Lung (tissue), 12 donors: ENCODE results near the gene GABRR1. TPM values are rescaled to one million over a fixed set of nuclear protein-coding genes. Genes with fewer than 3 reads are reported as not detected.

Experiments used
- ATAC-seq: fragments of 200-7000 bp; cut with Tn5 transposase; one replicate; pipeline ENCODE4 v1.9.1; 2020; ENCODE audit warnings: moderate number of reproducible peaks; ENCODE audit not compliant: insufficient read depth, low FRiP score
- DNase-seq, 3 donors: peaks; one replicate each; pipeline ENCODE4 v3.0.0-alpha.2; 2013 to 2017
- H3K27ac ChIP-seq, 2 donors: one replicate each; pipeline ENCODE4 v1.5.1; 2013; ENCODE audit warnings: mild to moderate bottlenecking in 2 of 2, moderate library complexity in 2 of 2, control low read depth in 1 of 2, inconsistent platforms in 1 of 2, low read depth in 1 of 2, low read length in 1 of 2
- H3K27me3 ChIP-seq, 3 donors: one replicate each; pipeline ENCODE4 v1.5.1; 2013; ENCODE audit warnings: low read length in 2 of 3; ENCODE audit not compliant: control insufficient read depth in 3 of 3, insufficient read depth in 3 of 3
- H3K36me3 ChIP-seq, 4 donors: one replicate each; pipeline ENCODE4 v1.5.1; 2013; ENCODE audit warnings: low read length in 4 of 4, mild to moderate bottlenecking in 1 of 4, moderate library complexity in 1 of 4; ENCODE audit not compliant: control insufficient read depth in 4 of 4, insufficient read depth in 4 of 4
- H3K4me1 ChIP-seq, 5 donors: one replicate each; pipeline ENCODE4 v1.5.1; 2013; ENCODE audit warnings: low read length in 5 of 5, mild to moderate bottlenecking in 2 of 5, moderate library complexity in 1 of 5; ENCODE audit not compliant: control insufficient read depth in 5 of 5, insufficient read depth in 5 of 5
- H3K4me3 ChIP-seq: one replicate; pipeline ENCODE4 v1.5.1; 2013; ENCODE audit warnings: mild to moderate bottlenecking, control low read depth, moderate library complexity
- H3K9ac ChIP-seq, 2 donors: one replicate each; pipeline ENCODE4 v1.5.1; 2013; ENCODE audit warnings: low read length in 2 of 2, control low read depth in 1 of 2; ENCODE audit not compliant: insufficient read depth in 1 of 2
- H3K9me3 ChIP-seq, 4 donors: one replicate each; pipeline ENCODE4 v1.5.1; 2013; ENCODE audit warnings: low read length in 3 of 4, mild to moderate bottlenecking in 1 of 4, moderate library complexity in 1 of 4; ENCODE audit not compliant: control insufficient read depth in 4 of 4, insufficient read depth in 3 of 4
- CTCF ChIP-seq: IDR thresholded peaks from 2 replicates; pipeline ENCODE4 v1.5.1; 2012; ENCODE audit warnings: mild to moderate bottlenecking; ENCODE audit errors: control extremely low read depth, extremely low read depth
- WGBS, 2 donors: extraction: QIAGEN DNeasy Blood & Tissue Kit; methylation state at CpG; one replicate each; pipeline ENCODE4 v1.1.7; 2013; 5-methylcytosine and 5-hydroxymethylcytosine counted together
- polyA plus RNA-seq, 2 donors: library from polyadenylated mRNA; stranded (reverse); fragments of 200-250 nt; gene quantifications; one replicate each; pipeline ENCODE4 v1.2.1, GENCODE V29; 2013
- total RNA-seq, 2 donors: library from RNA; depleted of rRNA in 1 of 2; stranded (reverse); fragments of >200 nt in 1 of 2; gene quantifications; one replicate each; pipeline ENCODE4 v1.2.1, GENCODE V29; 2014 to 2021
- donor health status: control.
- donor health status: control.
- donor health status: Bipolar disorder and iron deficiency.
- donor health status: healthy.
- donor health status: DM: yes; HTN: yes; CAD: no.

The GABRR1 gene
- total and polyA plus RNA-seq, 4 donors = not detected

GRCh38 chr6:89222712-89223039, 5.5 kb upstream of the GABRR1 start:
- peaks cover 0 to 4% (median 0%) of the 10 kb centered on the region in 4 donors for H3K9me3 ChIP-seq
- H3K36me3 ChIP-seq = no peaks in the 10 kb centered on the region
- no peak overlapping the region for H3K9ac ChIP-seq
- H3K27ac ChIP-seq = no peak overlapping the region
- no peak for TF ChIP-seq CTCF
- H3K27me3 ChIP-seq = peaks cover 0 to under 1% (median 0%) of the 10 kb centered on the region in 3 donors
- 80 to 86% methylated on average over 4 of the region's 4 CpGs for WGBS, 2 donors
- peaks cover 0 to under 1% (median 0%) of the 10 kb centered on the region in 5 donors for H3K4me1 ChIP-seq
- no peak for DNase-seq
- ATAC-seq = no peak
- no peak overlapping the region for H3K4me3 ChIP-seq

- DNase-seq (no peak), ATAC-seq (no peak)
- no peak overlapping the region for H3K9ac ChIP-seq
- H3K4me3 ChIP-seq = no peak overlapping the region
- no peak overlapping the region for H3K27ac ChIP-seq
- H3K36me3 ChIP-seq = no peaks in the 10 kb centered on the region
- 60 to 82% methylated on average over 7 of the region's 7 CpGs for WGBS, 2 donors
- no peak for TF ChIP-seq CTCF
- peaks cover 0 to 4% (median 0%) of the 10 kb centered on the region in 4 donors for H3K9me3 ChIP-seq
- peaks cover 0 to 2% (median 0%) of the 10 kb centered on the region in 3 donors for H3K27me3 ChIP-seq
- peaks cover 0 to 2% (median 0%) of the 10 kb centered on the region in 5 donors for H3K4me1 ChIP-seq
Observed at GRCh38 chr6:89221971-89222711, 5.0 kb upstream of the GABRR1 start.

- peaks cover 0 to 2% (median 0%) of the 10 kb centered on the region in 3 donors for H3K27me3 ChIP-seq
- TF ChIP-seq CTCF = no peak
- H3K9ac ChIP-seq = no peak overlapping the region
- no peak for DNase-seq
- peaks cover 0 to 4% (median 0%) of the 10 kb centered on the region in 4 donors for H3K9me3 ChIP-seq
- H3K36me3 ChIP-seq = no peaks in the 10 kb centered on the region
- WGBS, 2 donors = 76 to 85% methylated on average over 3 of the region's 3 CpGs
- H3K4me3 ChIP-seq = no peak overlapping the region
- H3K27ac ChIP-seq = no peak overlapping the region
- no peak for ATAC-seq
- H3K4me1 ChIP-seq = peaks cover 0 to 2% (median 0%) of the 10 kb centered on the region in 5 donors
Observed at GRCh38 chr6:89221129-89221528, 4.0 kb upstream of the GABRR1 start.
